Loucy (cell line): Measurements from ENCODE around the gene SLC7A8.
"Not testable (repeated sequence)": the region's sequence is repeated elsewhere in the genome, so short reads cannot be mapped to it uniquely, and the experiment has no call there.

ENCODE experiments used
- H2AFZ ChIP-seq: fragments of 200-600 bp; sonication (generic); 2 replicates; pipeline ENCODE4 v1.6.0; 2016; ENCODE audit warnings: antibody characterized with exemption, mild to moderate bottlenecking, low read length, moderate library complexity
- H3F3A ChIP-seq: fragments of 200-600 bp; 2 replicates; pipeline ENCODE4 v1.6.0; 2016; ENCODE audit warnings: antibody characterized with exemption, low read depth, mild to moderate bottlenecking
- H3K27me3 ChIP-seq: fragments of 200-600 bp; sonication (generic); 2 replicates; pipeline ENCODE4 v1.6.1; 2014; ENCODE audit warnings: low read length, mild to moderate bottlenecking; ENCODE audit not compliant: insufficient read depth, poor library complexity, severe bottlenecking
- H3K36me3 ChIP-seq: fragments of 200-600 bp; sonication (generic); 2 replicates; pipeline ENCODE4 v1.6.1; 2016; ENCODE audit warnings: low read length; ENCODE audit not compliant: insufficient read depth
- H3K4me1 ChIP-seq: fragments of 200-600 bp; sonication (generic); 2 replicates; pipeline ENCODE4 v1.5.1; 2014; ENCODE audit warnings: low read length, mild to moderate bottlenecking; ENCODE audit not compliant: insufficient read depth, poor library complexity, severe bottlenecking
- H3K4me2 ChIP-seq: fragments of 200-600 bp; sonication (generic); 2 replicates; pipeline ENCODE4 v1.6.0; 2014; ENCODE audit warnings: antibody characterized with exemption, low read length, low read depth, mild to moderate bottlenecking; ENCODE audit not compliant: poor library complexity, severe bottlenecking
- H3K4me3 ChIP-seq: fragments of 200-600 bp; sonication (generic); 2 replicates; pipeline ENCODE4 v1.5.1; 2014; ENCODE audit warnings: low read length, mild to moderate bottlenecking, mixed read lengths; ENCODE audit not compliant: poor library complexity, severe bottlenecking
- H3K79me2 ChIP-seq: fragments of 200-600 bp; sonication (generic); 2 replicates; pipeline ENCODE4 v1.6.1; 2014; ENCODE audit warnings: low read length; ENCODE audit not compliant: insufficient read depth
- H3K9ac ChIP-seq: fragments of 200-600 bp; sonication (generic); 2 replicates; pipeline ENCODE4 v1.6.0; 2014; ENCODE audit warnings: mild to moderate bottlenecking, low read depth, low read length, moderate library complexity; ENCODE audit not compliant: poor library complexity, severe bottlenecking
- H3K9me2 ChIP-seq: fragments of 200-600 bp; sonication (generic); replicated peaks from 2 replicates; pipeline ENCODE4 v1.6.1; 2016; ENCODE audit warnings: low read depth, low read length, mixed read lengths
- H3K9me3 ChIP-seq: fragments of 200-600 bp; sonication (generic); 2 replicates; pipeline ENCODE4 v1.6.1; 2014; ENCODE audit warnings: mild to moderate bottlenecking, antibody characterized with exemption, low read length, low read depth; ENCODE audit not compliant: insufficient read depth
- H4K20me1 ChIP-seq: fragments of 200-600 bp; sonication (generic); 2 replicates; pipeline ENCODE4 v1.6.0; 2014; ENCODE audit warnings: antibody characterized with exemption, low read length, mild to moderate bottlenecking; ENCODE audit not compliant: insufficient read depth, poor library complexity, severe bottlenecking
- EZH2phosphoT487 ChIP-seq: fragments of 200-600 bp; IDR thresholded peaks from 2 replicates; pipeline ENCODE4 v1.6.1; 2018; ENCODE audit warnings: antibody characterized with exemption, mild to moderate bottlenecking, moderate library complexity, borderline replicate concordance
- TF ChIP-seq, protein P1 (sequence below): fragments of 200-600 bp; sonication (generic); conservative IDR thresholded peaks from 2 replicates; pipeline ENCODE4 v1.5.1; 2014; ENCODE audit warnings: mild to moderate bottlenecking, antibody characterized with exemption, low read length

The SLC7A8 gene

DNA sequence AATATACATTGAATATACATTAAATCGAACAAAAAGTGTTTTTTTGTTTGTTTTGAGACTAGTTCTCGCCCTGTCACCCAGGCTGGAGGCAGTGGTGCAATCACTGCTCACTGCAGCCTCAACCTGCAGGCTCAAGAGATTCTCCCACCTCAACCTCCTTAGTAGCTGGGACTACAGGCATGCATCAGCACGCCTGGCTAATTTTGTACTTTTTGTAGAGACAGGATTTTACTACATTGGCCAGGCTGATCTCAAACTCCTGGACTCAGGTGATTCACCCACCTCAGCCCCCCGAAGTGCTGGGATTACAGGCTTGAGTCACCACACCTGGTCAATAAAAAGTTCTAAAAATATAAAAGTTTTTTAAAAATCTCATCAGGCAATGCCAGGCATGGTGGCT lies 44.1 kb upstream of the SLC7A8 start:
- Histone ChIP-seq H2AFZ (no peak overlapping the region), H3K79me2 (no peaks in the 10 kb centered on the region), H3K9ac (no peak overlapping the region), H3K4me1 (no peaks in the 10 kb centered on the region), H3K9me3 (no peaks in the 10 kb centered on the region), H3K36me3 (no peaks in the 10 kb centered on the region), H3K4me3 (no peak overlapping the region), H3K27me3 (no peaks in the 10 kb centered on the region), H4K20me1 (no peaks in the 10 kb centered on the region), H3K4me2 (no peak overlapping the region), H3K9me2 (no peaks in the 10 kb centered on the region), H3F3A (no peaks in the 10 kb centered on the region)
- TF ChIP-seq, protein P1, sequence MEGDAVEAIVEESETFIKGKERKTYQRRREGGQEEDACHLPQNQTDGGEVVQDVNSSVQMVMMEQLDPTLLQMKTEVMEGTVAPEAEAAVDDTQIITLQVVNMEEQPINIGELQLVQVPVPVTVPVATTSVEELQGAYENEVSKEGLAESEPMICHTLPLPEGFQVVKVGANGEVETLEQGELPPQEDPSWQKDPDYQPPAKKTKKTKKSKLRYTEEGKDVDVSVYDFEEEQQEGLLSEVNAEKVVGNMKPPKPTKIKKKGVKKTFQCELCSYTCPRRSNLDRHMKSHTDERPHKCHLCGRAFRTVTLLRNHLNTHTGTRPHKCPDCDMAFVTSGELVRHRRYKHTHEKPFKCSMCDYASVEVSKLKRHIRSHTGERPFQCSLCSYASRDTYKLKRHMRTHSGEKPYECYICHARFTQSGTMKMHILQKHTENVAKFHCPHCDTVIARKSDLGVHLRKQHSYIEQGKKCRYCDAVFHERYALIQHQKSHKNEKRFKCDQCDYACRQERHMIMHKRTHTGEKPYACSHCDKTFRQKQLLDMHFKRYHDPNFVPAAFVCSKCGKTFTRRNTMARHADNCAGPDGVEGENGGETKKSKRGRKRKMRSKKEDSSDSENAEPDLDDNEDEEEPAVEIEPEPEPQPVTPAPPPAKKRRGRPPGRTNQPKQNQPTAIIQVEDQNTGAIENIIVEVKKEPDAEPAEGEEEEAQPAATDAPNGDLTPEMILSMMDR = no peak
- TF ChIP-seq EZH2phosphoT487 = no peak

- not testable (repeated sequence) for H3K4me1 ChIP-seq, H3K79me2 ChIP-seq, H3K9ac ChIP-seq, H3K36me3 ChIP-seq, H3K27me3 ChIP-seq, H3F3A ChIP-seq, H3K9me3 ChIP-seq, H4K20me1 ChIP-seq, H2AFZ ChIP-seq, H3K9me2 ChIP-seq, H3K4me3 ChIP-seq, H3K4me2 ChIP-seq
These were observed 41.5 kb upstream of the SLC7A8 start for GRCh38 chr14:23224958-23225357.

GRCh38 chr14:23219075-23219474 lies 35.6 kb upstream of the SLC7A8 start:
- no peaks in the 10 kb centered on the region for H3F3A ChIP-seq
- H3K36me3 ChIP-seq = no peaks in the 10 kb centered on the region
- no peak overlapping the region for H3K9ac ChIP-seq
- no peaks in the 10 kb centered on the region for H4K20me1 ChIP-seq
- H3K27me3 ChIP-seq = no peaks in the 10 kb centered on the region
- H3K9me3 ChIP-seq = no peaks in the 10 kb centered on the region
- no peak overlapping the region for H3K4me2 ChIP-seq
- H3K4me3 ChIP-seq = no peak overlapping the region
- no peaks in the 10 kb centered on the region for H3K9me2 ChIP-seq
- no peak overlapping the region for H2AFZ ChIP-seq
- H3K79me2 ChIP-seq = no peaks in the 10 kb centered on the region
- TF ChIP-seq, protein P1 = no peak
- TF ChIP-seq EZH2phosphoT487 = no peak
- H3K4me1 ChIP-seq = no peaks in the 10 kb centered on the region
